GM12864 (cell line): ENCODE measurements around the gene C14orf180.

Experiments
- DNase-seq: peaks from one replicate; pipeline ENCODE4 v3.0.0-alpha.2; 2011; ENCODE audit warnings: low read depth
- H3K4me3 ChIP-seq: 2 replicates; pipeline ENCODE4 v1.5.1; 2011; ENCODE audit warnings: mild to moderate bottlenecking, low read depth, low read length, control low read depth
- CTCF ChIP-seq: IDR thresholded peaks from 2 replicates; pipeline ENCODE4 v1.5.1; 2011; ENCODE audit warnings: low read depth, mild to moderate bottlenecking, moderate library complexity, low read length, control low read depth, inconsistent platforms; ENCODE audit errors: missing control alignments

The C14orf180 gene

GRCh38 chr14:104592785-104593184 is 13.2 kb downstream of the C14orf180 start:
- H3K4me3 ChIP-seq: no peak overlapping the region
- no peak for TF ChIP-seq CTCF
- DNase-seq: no peak

- TF ChIP-seq CTCF: no peak
- DNase-seq: no peak
- H3K4me3 ChIP-seq: no peak overlapping the region
These were observed 13.7 kb downstream of the C14orf180 start for GRCh38 chr14:104593241-104593701.

- no peak overlapping the region for H3K4me3 ChIP-seq
- no peak for DNase-seq
- no peak for TF ChIP-seq CTCF
These were observed 14.2 kb downstream of the C14orf180 start for GRCh38 chr14:104593710-104594136.

GRCh38 chr14:104594310-104595046 is 14.9 kb downstream of the C14orf180 start:
- no peak for DNase-seq
- H3K4me3 ChIP-seq: no peak overlapping the region
- TF ChIP-seq CTCF: no peak

GRCh38 chr14:104595116-104595675 is 15.6 kb downstream of the C14orf180 start:
- DNase-seq: no peak

GRCh38 chr14:104595911-104596450 is 16.4 kb downstream of the C14orf180 start:
- H3K4me3 ChIP-seq: no peak overlapping the region
- DNase-seq: no peak
- TF ChIP-seq CTCF: no peak

More at GRCh38 chr14:104595116-104595675, 15.6 kb downstream of the C14orf180 start:
- TF ChIP-seq CTCF: no peak
- H3K4me3 ChIP-seq: no peak overlapping the region
